SK-N-SH treated with all-trans-retinoic acid at 6 μM for 48 hours (cell line): Measurements from ENCODE around the gene CSF1R.
A peak's percentile ranks its signal among the peaks of the same experiment; 100 is the strongest.

Source experiments
- ATAC-seq: fragments of 200-7000 bp; cut with Tn5 transposase; 3 replicates; pipeline ENCODE4 v1.9.1; 2020; ENCODE audit warnings: mild to moderate bottlenecking, moderate library complexity
- CREB5 ChIP-seq: fragments of 250-450 bp; sonication (Bioruptor Pico); IDR thresholded peaks from 2 replicates; pipeline ENCODE4 v1.5.1; 2020; ENCODE audit warnings: low read depth, mild to moderate bottlenecking, moderate library complexity
- CSDC2 ChIP-seq: fragments of 250-450 bp; sonication (Bioruptor Pico); IDR thresholded peaks from 2 replicates; pipeline ENCODE4 v1.5.0; 2020; ENCODE audit warnings: mild to moderate bottlenecking, moderate library complexity
- ESRRG ChIP-seq: fragments of 250-450 bp; sonication (Bioruptor Pico); IDR thresholded peaks from 2 replicates; pipeline ENCODE4 v1.6.1; 2021; ENCODE audit warnings: mild to moderate bottlenecking
- GLIS3 ChIP-seq: fragments of 250-450 bp; sonication (Bioruptor Pico); IDR thresholded peaks from 2 replicates; pipeline ENCODE4 v1.5.0; 2020; ENCODE audit warnings: mild to moderate bottlenecking, moderate library complexity
- ISL1 ChIP-seq: fragments of 250-450 bp; sonication (Bioruptor Pico); IDR thresholded peaks from 2 replicates; pipeline ENCODE4 v2.1.2; 2022; ENCODE audit warnings: mild to moderate bottlenecking, moderate library complexity
- OSR1 ChIP-seq: fragments of 250-450 bp; sonication (Bioruptor Pico); IDR thresholded peaks from 2 replicates; pipeline ENCODE4 v1.8.0; 2022; ENCODE audit warnings: moderate library complexity, mild to moderate bottlenecking, inconsistent platforms
- PPARA ChIP-seq: fragments of 250-450 bp; sonication (Bioruptor Pico); IDR thresholded peaks from 2 replicates; pipeline ENCODE4 v1.5.0; 2020; ENCODE audit warnings: mild to moderate bottlenecking, borderline replicate concordance
- RARB ChIP-seq: fragments of 250-450 bp; sonication (Bioruptor Pico); IDR thresholded peaks from 2 replicates; pipeline ENCODE4 v1.8.0; 2021; ENCODE audit warnings: mild to moderate bottlenecking, moderate library complexity
- SNAI2 ChIP-seq: fragments of 250-450 bp; sonication (Bioruptor Pico); IDR thresholded peaks from 2 replicates; pipeline ENCODE4 v1.5.0; 2020; ENCODE audit warnings: mild to moderate bottlenecking, moderate library complexity
- TCF4 ChIP-seq: fragments of 250-450 bp; sonication (Bioruptor Pico); IDR thresholded peaks from 2 replicates; pipeline ENCODE4 v1.8.0; 2021; ENCODE audit warnings: mild to moderate bottlenecking, moderate library complexity, borderline replicate concordance
- TOX ChIP-seq: fragments of 250-450 bp; sonication (Bioruptor Pico); IDR thresholded peaks from 2 replicates; pipeline ENCODE4 v1.8.0; 2021; ENCODE audit warnings: mild to moderate bottlenecking, moderate library complexity, borderline replicate concordance
- TSHZ2 ChIP-seq: fragments of 250-450 bp; sonication (Bioruptor Pico); IDR thresholded peaks from 2 replicates; pipeline ENCODE4 v1.5.0; 2020; ENCODE audit warnings: mild to moderate bottlenecking, moderate library complexity
- ZC3H10 ChIP-seq: fragments of 250-450 bp; sonication (Bioruptor Pico); IDR thresholded peaks from 2 replicates; pipeline ENCODE4 v1.5.1; 2021; ENCODE audit warnings: mild to moderate bottlenecking, moderate library complexity
- ZFP3 ChIP-seq: fragments of 250-450 bp; sonication (Bioruptor Pico); IDR thresholded peaks from 2 replicates; pipeline ENCODE4 v1.5.0; 2020; ENCODE audit warnings: mild to moderate bottlenecking, moderate library complexity
- ZFP30 ChIP-seq: fragments of 450-650 bp; formaldehyde crosslinking; IDR thresholded peaks from 2 replicates; pipeline ENCODE4 v1.5.0; 2022; ENCODE audit warnings: mild to moderate bottlenecking, moderate library complexity
- ZNF565 ChIP-seq: fragments of 450-650 bp; formaldehyde crosslinking; conservative IDR thresholded peaks from 2 replicates; pipeline ENCODE4 v1.5.0; 2020; ENCODE audit warnings: low read depth, mild to moderate bottlenecking, moderate library complexity
- ZNF70 ChIP-seq: fragments of 450-650 bp; formaldehyde crosslinking; IDR thresholded peaks from 2 replicates; pipeline ENCODE4 v1.5.0; 2020; ENCODE audit warnings: mild to moderate bottlenecking, moderate library complexity
- ZNF8 ChIP-seq: fragments of 450-650 bp; formaldehyde crosslinking; IDR thresholded peaks from 2 replicates; pipeline ENCODE4 v1.5.0; 2020; ENCODE audit warnings: mild to moderate bottlenecking, moderate library complexity
- TF ChIP-seq, protein P1 (sequence below): fragments of 250-450 bp; sonication (Bioruptor Pico); IDR thresholded peaks from 2 replicates; pipeline ENCODE4 v1.8.0; 2020; ENCODE audit warnings: mild to moderate bottlenecking, moderate library complexity, borderline replicate concordance
- TF ChIP-seq, protein P2 (sequence below): fragments of 250-450 bp; sonication (Bioruptor Pico); IDR thresholded peaks from 2 replicates; pipeline ENCODE4 v1.5.1; 2021; ENCODE audit warnings: mild to moderate bottlenecking, moderate library complexity
- TF ChIP-seq, protein P3 (sequence below): fragments of 250-450 bp; sonication (Bioruptor Pico); IDR thresholded peaks from 2 replicates; pipeline ENCODE4 v1.8.0; 2021; ENCODE audit warnings: low read depth, mild to moderate bottlenecking, moderate library complexity, borderline replicate concordance

CSF1R gene

DNA sequence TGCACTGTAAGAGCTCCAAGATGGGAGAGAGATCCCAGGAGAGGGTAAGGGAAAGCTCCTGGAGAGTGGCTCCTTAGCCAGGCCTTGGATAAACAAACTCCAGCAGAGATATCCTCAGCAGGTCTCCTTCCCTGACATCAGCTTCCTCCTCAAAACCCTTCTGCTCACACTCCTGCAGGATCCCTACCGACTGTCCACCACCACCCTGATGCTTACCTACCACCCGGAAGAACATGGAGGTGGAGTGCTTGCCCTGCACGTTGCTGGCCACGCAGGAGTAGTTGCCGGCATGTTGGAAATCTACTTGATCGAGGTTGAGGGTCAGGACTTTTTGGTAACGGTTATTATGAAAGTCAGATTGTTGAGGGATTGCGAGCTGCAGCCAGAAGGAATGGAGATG is 9.3 kb downstream of the CSF1R start:
- ATAC-seq, result no peak
- TF ChIP-seq TOX (CRISPR knock-in tag) (no peak), CREB5 (CRISPR knock-in tag) (no peak), ZC3H10 (CRISPR knock-in tag) (no peak), ISL1 (CRISPR knock-in tag) (no peak), TCF4 (no peak), ZNF8 (CRISPR knock-in tag) (no peak), PPARA (CRISPR knock-in tag) (no peak), ZFP30 (CRISPR knock-in tag) (no peak), CSDC2 (CRISPR knock-in tag) (no peak), ZNF565 (CRISPR knock-in tag) (no peak), OSR1 (CRISPR knock-in tag) (no peak), SNAI2 (CRISPR knock-in tag) (no peak), TSHZ2 (CRISPR knock-in tag) (no peak), ESRRG (CRISPR knock-in tag) (no peak), ZFP3 (no peak), GLIS3 (CRISPR knock-in tag) (no peak), RARB (CRISPR knock-in tag) (no peak)
- TF ChIP-seq, protein P1, sequence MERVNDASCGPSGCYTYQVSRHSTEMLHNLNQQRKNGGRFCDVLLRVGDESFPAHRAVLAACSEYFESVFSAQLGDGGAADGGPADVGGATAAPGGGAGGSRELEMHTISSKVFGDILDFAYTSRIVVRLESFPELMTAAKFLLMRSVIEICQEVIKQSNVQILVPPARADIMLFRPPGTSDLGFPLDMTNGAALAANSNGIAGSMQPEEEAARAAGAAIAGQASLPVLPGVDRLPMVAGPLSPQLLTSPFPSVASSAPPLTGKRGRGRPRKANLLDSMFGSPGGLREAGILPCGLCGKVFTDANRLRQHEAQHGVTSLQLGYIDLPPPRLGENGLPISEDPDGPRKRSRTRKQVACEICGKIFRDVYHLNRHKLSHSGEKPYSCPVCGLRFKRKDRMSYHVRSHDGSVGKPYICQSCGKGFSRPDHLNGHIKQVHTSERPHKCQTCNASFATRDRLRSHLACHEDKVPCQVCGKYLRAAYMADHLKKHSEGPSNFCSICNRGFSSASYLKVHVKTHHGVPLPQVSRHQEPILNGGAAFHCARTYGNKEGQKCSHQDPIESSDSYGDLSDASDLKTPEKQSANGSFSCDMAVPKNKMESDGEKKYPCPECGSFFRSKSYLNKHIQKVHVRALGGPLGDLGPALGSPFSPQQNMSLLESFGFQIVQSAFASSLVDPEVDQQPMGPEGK (CRISPR knock-in tag), result no peak
- TF ChIP-seq, protein P2, sequence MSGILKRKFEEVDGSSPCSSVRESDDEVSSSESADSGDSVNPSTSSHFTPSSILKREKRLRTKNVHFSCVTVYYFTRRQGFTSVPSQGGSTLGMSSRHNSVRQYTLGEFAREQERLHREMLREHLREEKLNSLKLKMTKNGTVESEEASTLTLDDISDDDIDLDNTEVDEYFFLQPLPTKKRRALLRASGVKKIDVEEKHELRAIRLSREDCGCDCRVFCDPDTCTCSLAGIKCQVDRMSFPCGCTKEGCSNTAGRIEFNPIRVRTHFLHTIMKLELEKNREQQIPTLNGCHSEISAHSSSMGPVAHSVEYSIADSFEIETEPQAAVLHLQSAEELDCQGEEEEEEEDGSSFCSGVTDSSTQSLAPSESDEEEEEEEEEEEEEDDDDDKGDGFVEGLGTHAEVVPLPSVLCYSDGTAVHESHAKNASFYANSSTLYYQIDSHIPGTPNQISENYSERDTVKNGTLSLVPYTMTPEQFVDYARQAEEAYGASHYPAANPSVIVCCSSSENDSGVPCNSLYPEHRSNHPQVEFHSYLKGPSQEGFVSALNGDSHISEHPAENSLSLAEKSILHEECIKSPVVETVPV (CRISPR knock-in tag), result no peak

GRCh38 chr5:150075806-150076205 is 10.5 kb downstream of the CSF1R start:
- no peak for TF ChIP-seq ZNF565 (CRISPR knock-in tag)
- TF ChIP-seq, protein P2 (CRISPR knock-in tag), result no peak
- no peak for TF ChIP-seq SNAI2 (CRISPR knock-in tag)
- no peak for TF ChIP-seq TSHZ2 (CRISPR knock-in tag)
- TF ChIP-seq ZNF70 (CRISPR knock-in tag), result no peak
- no peak for TF ChIP-seq GLIS3 (CRISPR knock-in tag)
- TF ChIP-seq, protein P3, sequence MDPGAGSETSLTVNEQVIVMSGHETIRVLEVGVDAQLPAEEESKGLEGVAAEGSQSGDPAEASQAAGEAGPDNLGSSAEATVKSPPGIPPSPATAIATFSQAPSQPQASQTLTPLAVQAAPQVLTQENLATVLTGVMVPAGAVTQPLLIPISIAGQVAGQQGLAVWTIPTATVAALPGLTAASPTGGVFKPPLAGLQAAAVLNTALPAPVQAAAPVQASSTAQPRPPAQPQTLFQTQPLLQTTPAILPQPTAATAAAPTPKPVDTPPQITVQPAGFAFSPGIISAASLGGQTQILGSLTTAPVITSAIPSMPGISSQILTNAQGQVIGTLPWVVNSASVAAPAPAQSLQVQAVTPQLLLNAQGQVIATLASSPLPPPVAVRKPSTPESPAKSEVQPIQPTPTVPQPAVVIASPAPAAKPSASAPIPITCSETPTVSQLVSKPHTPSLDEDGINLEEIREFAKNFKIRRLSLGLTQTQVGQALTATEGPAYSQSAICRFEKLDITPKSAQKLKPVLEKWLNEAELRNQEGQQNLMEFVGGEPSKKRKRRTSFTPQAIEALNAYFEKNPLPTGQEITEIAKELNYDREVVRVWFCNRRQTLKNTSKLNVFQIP, result no peak
- TF ChIP-seq RARB (CRISPR knock-in tag), result no peak
- no peak for TF ChIP-seq ZFP30 (CRISPR knock-in tag)
- no peak for TF ChIP-seq ZC3H10 (CRISPR knock-in tag)
- TF ChIP-seq PPARA (CRISPR knock-in tag), result no peak
- no peak for TF ChIP-seq ZFP3
- TF ChIP-seq, protein P1 (CRISPR knock-in tag), result no peak
- no peak for TF ChIP-seq ISL1 (CRISPR knock-in tag)
- TF ChIP-seq OSR1 (CRISPR knock-in tag), result no peak
- peak; percentile 62 for ATAC-seq
